Endothelial cell of umbilical vein (primary cell): ENCODE data around the gene HPDL. TPM values are rescaled to one million over a fixed set of nuclear protein-coding genes. Genes with fewer than 3 reads are reported as not detected.
"Not testable (repeated sequence)": the region's sequence is repeated elsewhere in the genome, so short reads cannot be mapped to it uniquely, and the experiment has no call there.

ENCODE experiments used
- BruUV-seq: library from RNA; stranded (reverse); fragments of 400-500 nt; replicated peaks from 2 replicates; lab custom pipeline; 2021; lab: Mats Ljungman, UMichigan
- CTCF ChIA-PET: fragments of 300-600, 350-600 bp; sonication (Branson Sonifier 250); formaldehyde crosslinking; loops from one replicate; lab custom pipeline; 2021; ENCODE audit warnings: antibody characterized with exemption, inconsistent platforms; lab: Charles Lee
- POLR2A ChIA-PET: fragments of 300-600, 350-600 bp; sonication (Branson Sonifier 250); formaldehyde crosslinking; loops from one replicate; lab custom pipeline; 2021; ENCODE audit warnings: antibody characterized with exemption, inconsistent platforms; lab: Charles Lee
- DNase-seq: peaks from one replicate; pipeline ENCODE4 v3.0.0-alpha.2; 2011; ENCODE audit warnings: low read depth, low spot score
- FAIRE-seq: peaks from 2 replicates; lab custom pipeline; 2011; peaks lifted over from hg19 to GRCh38; lab: Jason Lieb, UNC
- H2AFZ ChIP-seq: 2 replicates; pipeline ENCODE4 v1.6.0; 2012; ENCODE audit warnings: low read depth, low read length, control low read depth, inconsistent platforms
- H3K27ac ChIP-seq: 2 replicates; pipeline ENCODE4 v1.5.1; 2011; ENCODE audit warnings: low read depth, mild to moderate bottlenecking, control low read depth, low read length, moderate library complexity; ENCODE audit not compliant: insufficient read depth
- H3K27me3 ChIP-seq, 2 experiments: 2 replicates each; pipeline versions ENCODE4 v1.6.0 to v1.6.1; 2011; ENCODE audit warnings: low read length in 2 of 2, mixed read lengths in 1 of 2; ENCODE audit not compliant: control insufficient read depth in 2 of 2, insufficient read depth in 2 of 2
- H3K36me3 ChIP-seq, 2 experiments: 2 replicates in 1 of 2; 3 replicates in 1 of 2; pipeline ENCODE4 v1.5.1; 2011; ENCODE audit warnings: low read length in 2 of 2, mild to moderate bottlenecking in 1 of 2, moderate library complexity in 1 of 2; ENCODE audit not compliant: control insufficient read depth in 2 of 2, insufficient read depth in 2 of 2; ENCODE audit errors: extremely low read depth in 1 of 2
- H3K4me1 ChIP-seq: 3 replicates; pipeline ENCODE4 v1.5.1; 2011; ENCODE audit warnings: mild to moderate bottlenecking, low read length; ENCODE audit not compliant: control insufficient read depth, insufficient read depth; ENCODE audit errors: extremely low read depth
- H3K4me2 ChIP-seq: 2 replicates; pipeline ENCODE4 v1.6.1; 2011; ENCODE audit warnings: low read length, control low read depth, mixed read lengths; ENCODE audit not compliant: insufficient read depth
- H3K4me3 ChIP-seq, 3 experiments: fragments of 200-600 bp in 1 of 3; sonication (generic), shearing (Covaris generic) in 1 of 3; replicated peaks in 1 of 3; 2 replicates each; pipeline ENCODE4 v1.5.1; 2011 to 2016; ENCODE audit warnings: control low read depth in 3 of 3, low read length in 3 of 3, mild to moderate bottlenecking in 2 of 3, inconsistent platforms in 1 of 3, low read depth in 1 of 3, moderate library complexity in 1 of 3; ENCODE audit not compliant: insufficient read depth in 1 of 3
- H3K79me2 ChIP-seq: 2 replicates; pipeline ENCODE4 v1.6.0; 2012; ENCODE audit warnings: low read length, inconsistent platforms; ENCODE audit not compliant: control insufficient read depth, insufficient read depth
- H3K9ac ChIP-seq: replicated peaks from 2 replicates; pipeline ENCODE3; 2011; ENCODE audit warnings: low read length, control low read depth; ENCODE audit not compliant: insufficient read depth; ENCODE audit errors: extremely low read depth
- H3K9me1 ChIP-seq: replicated peaks from 3 replicates; pipeline ENCODE4 v1.6.0; 2011; ENCODE audit warnings: mild to moderate bottlenecking, low read length; ENCODE audit not compliant: control insufficient read depth, insufficient read depth; ENCODE audit errors: extremely low read depth
- H3K9me3 ChIP-seq: replicated peaks from 2 replicates; pipeline ENCODE4 v1.5.1; 2012; ENCODE audit warnings: low read length, inconsistent platforms; ENCODE audit not compliant: control insufficient read depth, insufficient read depth
- H4K20me1 ChIP-seq: replicated peaks from 2 replicates; pipeline ENCODE3; 2011; ENCODE audit warnings: mild to moderate bottlenecking, low read length; ENCODE audit not compliant: control insufficient read depth, insufficient read depth; ENCODE audit errors: extremely low read depth
- GATA2 ChIP-seq: IDR thresholded peaks from 2 replicates; pipeline ENCODE4 v1.7.0; 2011; ENCODE audit warnings: low read depth, mild to moderate bottlenecking, moderate library complexity, mixed read lengths, low read length; ENCODE audit not compliant: insufficient read length, insufficient read depth
- JUN ChIP-seq: IDR thresholded peaks from 2 replicates; pipeline ENCODE4 v1.6.1; 2011; ENCODE audit warnings: borderline replicate concordance, low read depth; ENCODE audit not compliant: insufficient read length, insufficient read depth
- dilution Hi-C: fragments of 300-500 bp; cut with MboI; formaldehyde crosslinking; loops from one replicate; pipeline ENCODE4 v1.15.0; 2019; ENCODE audit warnings: low sequenced_read_pairs; ENCODE audit not compliant: extremely low pct_ligation_motif_present
- intact Hi-C: fragments of 100-400 bp; cut with micrococcal nuclease; formaldehyde crosslinking; loops from one replicate; pipeline ENCODE4 v1.10.0; 2022
- polyA plus RNA-seq, 4 experiments: library from polyadenylated mRNA; depleted of rRNA in 3 of 4; stranded (reverse) in 3 of 4; unstranded in 1 of 4; fragments of >200 nt; gene quantifications; 2 replicates each; pipeline versions ENCODE4 v1.2.1 to v1.2.3, GENCODE V29; 2011 to 2012; ENCODE audit warnings: missing spikeins in 1 of 4
- total RNA-seq: library from RNA; stranded (reverse); gene quantifications from 2 replicates; pipeline ENCODE4 v1.2.3, GENCODE V29; 2021
- TF ChIP-seq, protein P1 (sequence below): IDR thresholded peaks from 2 replicates; pipeline ENCODE4 v1.6.1; 2011; ENCODE audit not compliant: insufficient read depth, insufficient read length
- TF ChIP-seq, protein P2 (sequence below), 2 donors: IDR thresholded peaks; 1 replicate in 1 of 2; 2 replicates in 1 of 2; pipeline ENCODE4 v1.5.1; 2011; ENCODE audit warnings: low read length in 2 of 2, mild to moderate bottlenecking in 2 of 2, moderate library complexity in 2 of 2, control low read depth in 1 of 2, inconsistent platforms in 1 of 2, low read depth in 1 of 2; ENCODE audit not compliant: insufficient read depth in 1 of 2; ENCODE audit errors: extremely low read depth in 1 of 2

HPDL gene
- total and polyA plus RNA-seq, 2 donors (not counting 3 experiments of a cell fraction or from before 2014, with no cell fraction given) = 3.4 to 5.9 TPM

DNA sequence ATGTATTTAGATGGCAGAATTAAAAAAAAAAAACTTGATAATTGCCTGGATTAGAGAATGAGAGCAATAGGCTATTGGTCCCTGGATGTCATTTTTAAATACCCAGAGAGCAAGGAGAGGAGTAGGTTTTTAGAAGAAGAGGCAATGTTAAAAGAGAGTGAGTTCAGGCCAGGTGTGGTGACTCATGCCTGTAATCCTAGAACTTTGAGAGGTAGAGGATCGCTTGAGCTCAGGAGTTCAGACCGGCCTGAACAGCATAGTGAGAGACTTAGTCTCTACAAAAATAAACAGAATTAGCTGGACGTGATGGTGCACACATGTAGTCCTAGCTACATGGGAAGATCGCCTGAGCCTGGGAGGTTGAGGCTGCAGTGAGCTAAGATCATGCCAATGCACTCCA lies 29.5 kb downstream of the HPDL start:
- FAIRE-seq (no peak), DNase-seq (no peak)
- no peaks in the 10 kb centered on the region for H3K79me2 ChIP-seq
- POLR2A ChIA-PET = interaction anchor here (0.7 to 1.3 kb wide), 3 partner anchors 135 to 166 kb away, joined by 3 to 6 read pairs (median 3); partner anchors contain the start of genes PRDX1 and TESK2
- H3K4me3 ChIP-seq = no peak overlapping the region
- peaks cover 7% of the 10 kb centered on the region for H3K4me1 ChIP-seq
- no peaks in the 10 kb centered on the region for H3K36me3 ChIP-seq
- no peak overlapping the region for H3K27ac ChIP-seq
- H3K27me3 ChIP-seq = no peaks in the 10 kb centered on the region
- H3K9me3 ChIP-seq = no peaks in the 10 kb centered on the region
- H4K20me1 ChIP-seq = no peaks in the 10 kb centered on the region
- H3K9me1 ChIP-seq = no peaks in the 10 kb centered on the region
- no peak overlapping the region for H3K4me2 ChIP-seq
- H2AFZ ChIP-seq = no peak overlapping the region
- no TSS peak for BruUV-seq
- no peak overlapping the region for H3K9ac ChIP-seq
- dilution Hi-C loops = loop anchor here (25.0 kb wide), 1 partner anchor 131 kb away; the partner anchor contains the start of gene TESK2
- intact Hi-C loops = no loop called here
- TF ChIP-seq, protein P1, sequence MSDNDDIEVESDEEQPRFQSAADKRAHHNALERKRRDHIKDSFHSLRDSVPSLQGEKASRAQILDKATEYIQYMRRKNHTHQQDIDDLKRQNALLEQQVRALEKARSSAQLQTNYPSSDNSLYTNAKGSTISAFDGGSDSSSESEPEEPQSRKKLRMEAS = no peak
- peak; percentile 10 for TF ChIP-seq JUN
- CTCF ChIA-PET = interaction anchor here (1.3 to 15.5 kb wide), 4 partner anchors 9 to 342 kb away, joined by 3 to 457 read pairs (median 10); partner anchors contain the start of gene TESK2

DNA sequence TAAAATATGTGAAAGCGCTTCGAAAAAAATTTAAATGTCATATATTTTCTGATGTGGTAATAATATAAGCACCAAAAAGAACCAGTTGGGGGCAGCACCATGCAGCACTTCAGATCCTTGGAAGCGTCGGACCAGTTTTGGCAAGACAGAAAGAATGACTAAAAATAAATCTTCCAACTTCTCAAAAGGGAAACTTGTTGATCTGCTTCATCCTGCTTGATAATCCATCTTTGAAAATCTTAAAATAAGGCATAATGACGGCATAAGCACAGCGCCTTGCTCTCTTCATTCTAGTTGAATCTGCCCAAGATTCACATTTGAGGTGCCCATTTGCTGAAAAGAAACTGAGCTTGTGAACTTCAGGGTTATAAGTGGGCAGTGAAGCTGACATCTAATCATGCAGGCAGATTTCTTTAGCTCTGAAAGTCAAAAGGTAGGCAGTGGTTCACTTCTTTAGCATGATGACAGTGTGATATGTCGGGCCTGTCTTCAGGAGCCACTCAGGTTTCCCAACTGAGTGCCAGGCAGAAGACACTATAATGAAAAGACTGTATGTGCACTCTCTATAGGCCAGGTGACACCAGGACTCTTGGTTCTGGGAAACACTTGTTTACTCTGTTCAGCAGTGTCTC lies 33.3 kb downstream of the HPDL start:
- intact Hi-C loops = loop anchor here (1.0 kb wide), 2 partner anchors 133 to 210 kb away; no protein-coding TSS in a partner anchor
- Histone ChIP-seq H3K4me2 (no peak overlapping the region), H3K79me2 (no peaks in the 10 kb centered on the region), H4K20me1 (no peaks in the 10 kb centered on the region), H2AFZ (peak overlapping the region; percentile 85), H3K4me3 (no peak overlapping the region), H3K4me1 (peaks cover 7% of the 10 kb centered on the region), H3K27ac (no peak overlapping the region), H3K9me1 (no peaks in the 10 kb centered on the region), H3K36me3 (no peaks in the 10 kb centered on the region), H3K27me3 (no peaks in the 10 kb centered on the region), H3K9me3 (no peaks in the 10 kb centered on the region), H3K9ac (no peak overlapping the region)
- ChIA-PET POLR2A (interaction anchor here (1.3 kb wide), 1 partner anchor 131 kb away, joined by 4 read pairs; the partner anchor contains the start of gene TESK2), CTCF (interaction anchor here (0.6 to 15.5 kb wide), 32 partner anchors 9 to 346 kb away, joined by 3 to 457 read pairs (median 5); partner anchors contain the start of genes AKR1A1, CCDC163, MMACHC and MUTYH)
- FAIRE-seq = peak; percentile 93
- dilution Hi-C loops = loop anchor here (25.0 kb wide), 1 partner anchor 127 kb away; the partner anchor contains the start of gene TESK2
- TF ChIP-seq GATA2 = no peak
- TF ChIP-seq, protein P2, sequence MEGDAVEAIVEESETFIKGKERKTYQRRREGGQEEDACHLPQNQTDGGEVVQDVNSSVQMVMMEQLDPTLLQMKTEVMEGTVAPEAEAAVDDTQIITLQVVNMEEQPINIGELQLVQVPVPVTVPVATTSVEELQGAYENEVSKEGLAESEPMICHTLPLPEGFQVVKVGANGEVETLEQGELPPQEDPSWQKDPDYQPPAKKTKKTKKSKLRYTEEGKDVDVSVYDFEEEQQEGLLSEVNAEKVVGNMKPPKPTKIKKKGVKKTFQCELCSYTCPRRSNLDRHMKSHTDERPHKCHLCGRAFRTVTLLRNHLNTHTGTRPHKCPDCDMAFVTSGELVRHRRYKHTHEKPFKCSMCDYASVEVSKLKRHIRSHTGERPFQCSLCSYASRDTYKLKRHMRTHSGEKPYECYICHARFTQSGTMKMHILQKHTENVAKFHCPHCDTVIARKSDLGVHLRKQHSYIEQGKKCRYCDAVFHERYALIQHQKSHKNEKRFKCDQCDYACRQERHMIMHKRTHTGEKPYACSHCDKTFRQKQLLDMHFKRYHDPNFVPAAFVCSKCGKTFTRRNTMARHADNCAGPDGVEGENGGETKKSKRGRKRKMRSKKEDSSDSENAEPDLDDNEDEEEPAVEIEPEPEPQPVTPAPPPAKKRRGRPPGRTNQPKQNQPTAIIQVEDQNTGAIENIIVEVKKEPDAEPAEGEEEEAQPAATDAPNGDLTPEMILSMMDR (IDR thresholded peaks at IDR 0.05; ENCODE audit: extremely low read depth in 1 of 2, insufficient read depth in 1 of 2, low read depth in 1 of 2, low read length in 2 of 2) = peak; percentile 47 to 64
- peak; percentile 74 for DNase-seq
- no TSS peak for BruUV-seq

DNA sequence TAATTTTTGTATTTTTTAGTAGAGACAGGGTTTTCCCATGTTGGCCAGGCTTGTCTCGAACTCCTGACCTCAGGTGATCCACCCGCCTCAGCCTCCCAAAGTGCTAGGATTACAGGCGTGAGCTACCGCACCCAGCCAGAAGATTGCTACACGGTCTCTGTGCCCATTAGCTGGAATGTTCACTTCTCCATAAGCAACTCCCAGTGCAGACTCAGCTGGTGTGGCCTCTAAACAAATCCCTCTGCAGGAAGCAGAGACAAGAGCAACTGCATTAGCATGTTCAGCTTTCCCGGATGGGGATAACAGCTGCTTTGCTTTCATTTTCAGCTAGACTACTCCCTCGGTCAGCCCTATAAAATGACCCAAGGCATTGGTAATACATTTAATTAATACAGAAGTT lies 34.3 kb downstream of the HPDL start:
- H4K20me1 ChIP-seq, H3K79me2 ChIP-seq, H3K9ac ChIP-seq, FAIRE-seq, H3K4me2 ChIP-seq, H3K9me3 ChIP-seq, DNase-seq, H3K4me3 ChIP-seq, H3K9me1 ChIP-seq, BruUV-seq, H3K4me1 ChIP-seq, H3K27me3 ChIP-seq, H3K36me3 ChIP-seq, H3K27ac ChIP-seq: not testable (repeated sequence)
- dilution Hi-C loops = loop anchor here (25.0 kb wide), 1 partner anchor 126 kb away; the partner anchor contains the start of gene TESK2
- intact Hi-C loops = loop anchor here (1.0 kb wide), 1 partner anchor 209 kb away; no protein-coding TSS in a partner anchor
- peak overlapping the region; percentile 26 for H2AFZ ChIP-seq
- ChIA-PET POLR2A (interaction anchor here (0.8 to 1.3 kb wide), 2 partner anchors 130 to 160 kb away, joined by 3 to 4 read pairs; partner anchors contain the start of genes PRDX1 and TESK2), CTCF (interaction anchor here (0.9 to 15.5 kb wide), 10 partner anchors 13 to 347 kb away, joined by 3 to 457 read pairs (median 6); partner anchors contain the start of genes MUTYH, TESK2 and TOE1)
